ENCODE measurements around the gene TENM3.

- TF ChIP-seq CTCF (IDR thresholded peaks at IDR 0.05), result no peak
- TF ChIP-seq ZFX (IDR thresholded peaks at IDR 0.05; ENCODE audit: borderline replicate concordance), result no peak
Measured at GRCh38 chr4:182339221-182339641, 96.0 kb downstream of the TENM3 start.
